ENCODE data around the gene COX8C.

The COX8C gene

DNA sequence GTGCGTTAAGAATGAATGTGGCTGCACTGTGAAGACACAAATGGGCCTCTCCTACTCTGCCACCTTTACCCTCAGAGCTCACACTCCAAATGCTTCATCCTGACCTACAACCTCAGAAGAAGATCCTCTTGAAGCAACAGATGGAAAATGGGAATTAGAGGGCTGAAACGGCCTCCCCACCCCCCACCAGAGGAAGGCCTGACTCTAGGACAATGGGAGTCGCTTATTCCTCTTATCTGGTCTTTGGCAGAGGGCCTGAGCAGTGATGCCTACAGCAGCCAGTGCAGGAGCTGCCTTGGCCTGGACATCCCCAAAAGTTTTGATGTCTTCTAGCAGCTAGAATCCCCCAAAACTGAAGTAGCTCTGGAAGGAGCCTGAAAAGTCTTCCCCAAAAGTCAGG lies 43.3 kb upstream of the COX8C start:
- H3K9me3 Mint-ChIP-seq, result no peaks in the 10 kb centered on the region
- peaks cover 24% of the 10 kb centered on the region for H3K4me1 Mint-ChIP-seq
- TF ChIP-seq, protein P1, sequence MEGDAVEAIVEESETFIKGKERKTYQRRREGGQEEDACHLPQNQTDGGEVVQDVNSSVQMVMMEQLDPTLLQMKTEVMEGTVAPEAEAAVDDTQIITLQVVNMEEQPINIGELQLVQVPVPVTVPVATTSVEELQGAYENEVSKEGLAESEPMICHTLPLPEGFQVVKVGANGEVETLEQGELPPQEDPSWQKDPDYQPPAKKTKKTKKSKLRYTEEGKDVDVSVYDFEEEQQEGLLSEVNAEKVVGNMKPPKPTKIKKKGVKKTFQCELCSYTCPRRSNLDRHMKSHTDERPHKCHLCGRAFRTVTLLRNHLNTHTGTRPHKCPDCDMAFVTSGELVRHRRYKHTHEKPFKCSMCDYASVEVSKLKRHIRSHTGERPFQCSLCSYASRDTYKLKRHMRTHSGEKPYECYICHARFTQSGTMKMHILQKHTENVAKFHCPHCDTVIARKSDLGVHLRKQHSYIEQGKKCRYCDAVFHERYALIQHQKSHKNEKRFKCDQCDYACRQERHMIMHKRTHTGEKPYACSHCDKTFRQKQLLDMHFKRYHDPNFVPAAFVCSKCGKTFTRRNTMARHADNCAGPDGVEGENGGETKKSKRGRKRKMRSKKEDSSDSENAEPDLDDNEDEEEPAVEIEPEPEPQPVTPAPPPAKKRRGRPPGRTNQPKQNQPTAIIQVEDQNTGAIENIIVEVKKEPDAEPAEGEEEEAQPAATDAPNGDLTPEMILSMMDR (IDR thresholded peaks at IDR 0.05), result no peak
- no peak for DNase-seq
- H3K27ac Mint-ChIP-seq, result no peak overlapping the region
- H3K4me3 Mint-ChIP-seq, result no peak overlapping the region
- no peaks in the 10 kb centered on the region for H3K27me3 Mint-ChIP-seq (ENCODE audit: low read depth, poor library complexity)
- H3K36me3 Mint-ChIP-seq (ENCODE audit: low read depth), result peaks cover 8% of the 10 kb centered on the region

GRCh38 chr14:93304771-93305170 lies 42.2 kb upstream of the COX8C start:
- H3K36me3 Mint-ChIP-seq (ENCODE audit: low read depth), result peaks cover 9% of the 10 kb centered on the region
- H3K27ac Mint-ChIP-seq, result no peak overlapping the region
- no peak overlapping the region for H3K4me3 Mint-ChIP-seq
- peaks cover 14% of the 10 kb centered on the region for H3K4me1 Mint-ChIP-seq
- no peaks in the 10 kb centered on the region for H3K27me3 Mint-ChIP-seq (ENCODE audit: low read depth, poor library complexity)
- TF ChIP-seq, protein P1 (IDR thresholded peaks at IDR 0.05), result no peak
- H3K9me3 Mint-ChIP-seq, result no peaks in the 10 kb centered on the region
- no peak for DNase-seq

DNA sequence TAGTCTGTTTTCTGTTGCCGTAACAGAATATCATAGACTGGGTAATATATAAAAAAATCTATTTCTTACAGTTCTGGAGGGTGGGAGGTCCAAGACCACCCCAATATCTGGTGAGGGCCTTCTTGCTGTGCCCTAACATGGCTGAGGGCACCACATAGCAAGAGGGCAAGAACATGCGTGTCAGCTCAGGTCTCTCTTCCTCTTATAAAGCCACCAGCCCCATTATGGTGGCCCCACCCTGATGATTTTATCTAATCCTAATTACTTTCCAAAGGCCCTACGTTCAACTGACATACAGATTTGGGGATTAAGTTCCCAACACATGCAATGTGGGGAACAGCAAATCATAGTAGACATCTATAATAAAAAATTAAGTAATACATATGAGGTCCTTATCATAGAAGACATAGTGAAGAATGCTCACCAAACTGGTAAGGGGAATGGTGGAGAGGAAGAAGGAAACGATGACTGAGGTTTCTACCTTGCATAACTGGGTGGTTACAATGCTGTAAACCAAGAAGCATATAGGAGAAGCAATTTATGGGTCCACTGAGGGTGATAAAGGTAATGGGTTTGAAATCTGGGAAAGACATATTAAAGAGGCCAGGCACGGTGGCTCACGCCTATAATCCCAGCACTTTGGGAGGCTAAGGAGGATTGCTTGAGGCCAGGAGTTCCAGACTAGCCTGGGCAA lies 41.1 kb upstream of the COX8C start:
- DNase-seq, result no peak
- Mint-ChIP-seq H3K4me3 (no peak overlapping the region), H3K9me3 (no peaks in the 10 kb centered on the region), H3K4me1 (peaks cover 9% of the 10 kb centered on the region), H3K27me3 (ENCODE audit: low read depth, poor library complexity) (no peaks in the 10 kb centered on the region), H3K36me3 (ENCODE audit: low read depth) (peaks cover 9% of the 10 kb centered on the region), H3K27ac (no peak overlapping the region)
- TF ChIP-seq, protein P1 (IDR thresholded peaks at IDR 0.05), result no peak

- Mint-ChIP-seq H3K27me3 (ENCODE audit: low read depth, poor library complexity) (no peaks in the 10 kb centered on the region), H3K36me3 (ENCODE audit: low read depth) (peaks cover 9% of the 10 kb centered on the region), H3K4me1 (peaks cover 6% of the 10 kb centered on the region), H3K27ac (no peak overlapping the region), H3K4me3 (no peak overlapping the region), H3K9me3 (no peaks in the 10 kb centered on the region)
- TF ChIP-seq, protein P1 (IDR thresholded peaks at IDR 0.05), result no peak
- DNase-seq, result no peak
These were observed 40.2 kb upstream of the COX8C start for GRCh38 chr14:93306812-93307211.

- no peak for DNase-seq
- TF ChIP-seq, protein P1 (IDR thresholded peaks at IDR 0.05), result no peak
- no peaks in the 10 kb centered on the region for H3K9me3 Mint-ChIP-seq
- no peak overlapping the region for H3K27ac Mint-ChIP-seq
- no peaks in the 10 kb centered on the region for H3K4me1 Mint-ChIP-seq
- no peak overlapping the region for H3K4me3 Mint-ChIP-seq
- peaks cover 9% of the 10 kb centered on the region for H3K36me3 Mint-ChIP-seq (ENCODE audit: low read depth)
- H3K27me3 Mint-ChIP-seq (ENCODE audit: low read depth, poor library complexity), result no peaks in the 10 kb centered on the region
These were observed 38.2 kb upstream of the COX8C start for GRCh38 chr14:93308686-93309345.
